ENCODE results near the gene VSTM2B. TPM values are rescaled to one million over a fixed set of nuclear protein-coding genes. Genes with fewer than 3 reads are reported as not detected.

Gene VSTM2B
- total and polyA plus RNA-seq, 2 of the 13 experiments (the other 11 are each of a cell fraction or from before 2014, with no cell fraction given) = not detected

GRCh38 chr19:29521291-29522075, 4.3 kb upstream of the VSTM2B start:
- no peak overlapping the region for H3K4me3 ChIP-seq (replicated peaks in 1 of 3; ENCODE audit: insufficient read depth in 1 of 3, low read depth in 2 of 3, low read length in 3 of 3)
- POLR2A ChIA-PET = no interaction called here
- intact Hi-C loops (cut with micrococcal nuclease; ENCODE audit: unreplicated experiment) = no loop called here
- H3K4me1 ChIP-seq (ENCODE audit: insufficient read depth, low read length) = no peaks in the 10 kb centered on the region
- ATAC-seq (no peak), DNase-seq (ENCODE audit: low spot score) (no peak), FAIRE-seq (no peak)
- CTCF ChIA-PET (ENCODE audit: low intra/inter-chr PET ratio, low total read pairs) = no interaction called here
- no peaks in the 10 kb centered on the region for H3K36me3 ChIP-seq (replicated peaks in 1 of 2; ENCODE audit: control insufficient read depth in 1 of 2, insufficient read depth in 2 of 2, low read length in 2 of 2)
- WGBS (ENCODE audit: low lambda C conversion rate) = 5% methylated on average over 6 of the region's 9 CpGs
- H3K79me2 ChIP-seq (ENCODE audit: insufficient read depth, low read length) = no peaks in the 10 kb centered on the region
- no peaks in the 10 kb centered on the region for H4K20me1 ChIP-seq (ENCODE audit: insufficient read depth, low read length)
- no peak overlapping the region for H3K9ac ChIP-seq (ENCODE audit: insufficient read depth, low read depth, low read length)
- in situ Hi-C loops (cut with HindIII; ENCODE audit: extremely low pct_ligation_motif_present, low pct_unique_long_range_greater_than_20kb) = no loop called here
- H3K27me3 ChIP-seq (ENCODE audit: control insufficient read depth in 1 of 2, insufficient read depth in 2 of 2, low read length in 2 of 2) = peaks cover 0 to 19% of the 10 kb centered on the region in 2 experiments; a peak in 4 of 5 replicates
- H3K9me3 ChIP-seq (ENCODE audit: low read length) = no peaks in the 10 kb centered on the region
- TF ChIP-seq PLRG1 (conservative IDR thresholded peaks at IDR 0.05) (no peak), CHD2 (IDR thresholded peaks at IDR 0.05; ENCODE audit: low read depth, low read length) (no peak), ZNF33B (CRISPR knock-in tag; IDR thresholded peaks at IDR 0.05) (no peak), KDM6A (CRISPR knock-in tag; IDR thresholded peaks at IDR 0.05; ENCODE audit: low read depth) (no peak), CHD4 (IDR thresholded peaks at IDR 0.05; ENCODE audit: borderline replicate concordance, low read length) (no peak), SRSF9 (IDR thresholded peaks at IDR 0.05; ENCODE audit: borderline replicate concordance, insufficient read depth, low read depth, low read length, poor library complexity, severe bottlenecking) (no peak), NFYB (CRISPR knock-in tag; IDR thresholded peaks at IDR 0.05) (no peak), ZNF550 (CRISPR knock-in tag; IDR thresholded peaks at IDR 0.05; ENCODE audit: borderline replicate concordance) (no peak)
- TF ChIP-seq, protein P1, sequence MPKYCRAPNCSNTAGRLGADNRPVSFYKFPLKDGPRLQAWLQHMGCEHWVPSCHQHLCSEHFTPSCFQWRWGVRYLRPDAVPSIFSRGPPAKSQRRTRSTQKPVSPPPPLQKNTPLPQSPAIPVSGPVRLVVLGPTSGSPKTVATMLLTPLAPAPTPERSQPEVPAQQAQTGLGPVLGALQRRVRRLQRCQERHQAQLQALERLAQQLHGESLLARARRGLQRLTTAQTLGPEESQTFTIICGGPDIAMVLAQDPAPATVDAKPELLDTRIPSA (CRISPR knock-in tag; IDR thresholded peaks at IDR 0.05; ENCODE audit: borderline replicate concordance) = no peak
- TF ChIP-seq, protein P2, sequence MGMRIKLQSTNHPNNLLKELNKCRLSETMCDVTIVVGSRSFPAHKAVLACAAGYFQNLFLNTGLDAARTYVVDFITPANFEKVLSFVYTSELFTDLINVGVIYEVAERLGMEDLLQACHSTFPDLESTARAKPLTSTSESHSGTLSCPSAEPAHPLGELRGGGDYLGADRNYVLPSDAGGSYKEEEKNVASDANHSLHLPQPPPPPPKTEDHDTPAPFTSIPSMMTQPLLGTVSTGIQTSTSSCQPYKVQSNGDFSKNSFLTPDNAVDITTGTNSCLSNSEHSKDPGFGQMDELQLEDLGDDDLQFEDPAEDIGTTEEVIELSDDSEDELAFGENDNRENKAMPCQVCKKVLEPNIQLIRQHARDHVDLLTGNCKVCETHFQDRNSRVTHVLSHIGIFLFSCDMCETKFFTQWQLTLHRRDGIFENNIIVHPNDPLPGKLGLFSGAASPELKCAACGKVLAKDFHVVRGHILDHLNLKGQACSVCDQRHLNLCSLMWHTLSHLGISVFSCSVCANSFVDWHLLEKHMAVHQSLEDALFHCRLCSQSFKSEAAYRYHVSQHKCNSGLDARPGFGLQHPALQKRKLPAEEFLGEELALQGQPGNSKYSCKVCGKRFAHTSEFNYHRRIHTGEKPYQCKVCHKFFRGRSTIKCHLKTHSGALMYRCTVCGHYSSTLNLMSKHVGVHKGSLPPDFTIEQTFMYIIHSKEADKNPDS (CRISPR knock-in tag; IDR thresholded peaks at IDR 0.05) = no peak
- no peak overlapping the region for H3K4me2 ChIP-seq (ENCODE audit: low read depth, low read length)
- BruUV-seq (replicated peaks) = no TSS peak
- H2AFZ ChIP-seq (ENCODE audit: low read length) = no peak overlapping the region
- H3K27ac ChIP-seq (ENCODE audit: extremely low read length, insufficient read depth, low read length) = no peak overlapping the region
